Smooth muscle cell (in vitro differentiated cells): ENCODE results near the gene RALGPS2. TPM values are rescaled to one million over a fixed set of nuclear protein-coding genes. Genes with fewer than 3 reads are reported as not detected.
A peak's percentile ranks its signal among the peaks of the same experiment; 100 is the strongest.

Experiments used
- DNase-seq: peaks from one replicate; lab custom pipeline; 2025; ENCODE audit not compliant: unreplicated experiment; lab: John Stamatoyannopoulos, UW
- H2AFZ ChIP-seq: fragments of 200-600 bp; sonication (generic); 2 replicates; pipeline ENCODE4 v1.6.0; 2016; ENCODE audit warnings: antibody characterized with exemption, low read depth, mild to moderate bottlenecking
- H3F3A ChIP-seq: fragments of 200-600 bp; sonication (generic); 2 replicates; pipeline ENCODE4 v1.6.0; 2017; ENCODE audit warnings: antibody characterized with exemption, low read depth
- H3K27ac ChIP-seq: fragments of 200-600 bp; sonication (generic); 2 replicates; pipeline ENCODE4 v1.5.1; 2016; ENCODE audit warnings: low read depth, mild to moderate bottlenecking
- H3K27me3 ChIP-seq: fragments of 200-600 bp; sonication (generic); 2 replicates; pipeline ENCODE4 v1.6.1; 2016; ENCODE audit warnings: low read depth, mild to moderate bottlenecking
- H3K36me3 ChIP-seq: fragments of 200-600 bp; sonication (generic); 2 replicates; pipeline ENCODE4 v1.5.1; 2016; ENCODE audit warnings: low read depth
- H3K4me1 ChIP-seq: fragments of 200-600 bp; sonication (generic); 2 replicates; pipeline ENCODE4 v1.5.1; 2016; ENCODE audit warnings: low read depth
- H3K4me2 ChIP-seq: fragments of 200-600 bp; sonication (generic); 2 replicates; pipeline ENCODE4 v1.6.0; 2016; ENCODE audit warnings: mild to moderate bottlenecking
- H3K4me3 ChIP-seq: fragments of 200-600 bp; sonication (generic); 2 replicates; pipeline ENCODE4 v1.5.1; 2016; ENCODE audit warnings: mild to moderate bottlenecking
- H3K79me2 ChIP-seq: fragments of 200-600 bp; sonication (generic); 2 replicates; pipeline ENCODE4 v1.6.0; 2016; ENCODE audit warnings: low read depth, mild to moderate bottlenecking
- H3K9ac ChIP-seq: fragments of 200-600 bp; sonication (generic); 2 replicates; pipeline ENCODE4 v1.6.0; 2016; ENCODE audit warnings: low read depth
- H3K9me3 ChIP-seq: fragments of 200-600 bp; sonication (generic); replicated peaks from 2 replicates; pipeline ENCODE4 v1.5.1; 2016; ENCODE audit warnings: low read depth
- H4K20me1 ChIP-seq: fragments of 200-600 bp; sonication (generic); 2 replicates; pipeline ENCODE4 v1.6.0; 2016; ENCODE audit warnings: low read depth
- WGBS: methylation state at CpG from one replicate; pipeline ENCODE4 v1.1.7; 2016; ENCODE audit warnings: low lambda C conversion rate; 5-methylcytosine and 5-hydroxymethylcytosine counted together
- polyA plus RNA-seq: library from polyadenylated mRNA; unstranded; fragments of >200 nt; fragmentation: Nextera tagmentation; extraction: Ambion mirVana; gene quantifications from 2 replicates; pipeline ENCODE4 v1.2.1, GENCODE V29; 2016
- total RNA-seq: library from RNA; depleted of rRNA; stranded (reverse); fragments of >200 nt; gene quantifications from 2 replicates; pipeline ENCODE4 v1.2.3, GENCODE V29; 2014
- TF ChIP-seq, protein P1 (sequence below): fragments of 200-600 bp; sonication (generic); IDR thresholded peaks from 2 replicates; pipeline ENCODE4 v1.5.1; 2017; ENCODE audit warnings: borderline replicate concordance, mild to moderate bottlenecking, antibody characterized with exemption; ENCODE audit not compliant: insufficient read depth, poor library complexity, severe bottlenecking

Gene RALGPS2
- total and polyA plus RNA-seq, 2 experiments from 2014 or later, result 4.7 to 23.8 TPM

DNA sequence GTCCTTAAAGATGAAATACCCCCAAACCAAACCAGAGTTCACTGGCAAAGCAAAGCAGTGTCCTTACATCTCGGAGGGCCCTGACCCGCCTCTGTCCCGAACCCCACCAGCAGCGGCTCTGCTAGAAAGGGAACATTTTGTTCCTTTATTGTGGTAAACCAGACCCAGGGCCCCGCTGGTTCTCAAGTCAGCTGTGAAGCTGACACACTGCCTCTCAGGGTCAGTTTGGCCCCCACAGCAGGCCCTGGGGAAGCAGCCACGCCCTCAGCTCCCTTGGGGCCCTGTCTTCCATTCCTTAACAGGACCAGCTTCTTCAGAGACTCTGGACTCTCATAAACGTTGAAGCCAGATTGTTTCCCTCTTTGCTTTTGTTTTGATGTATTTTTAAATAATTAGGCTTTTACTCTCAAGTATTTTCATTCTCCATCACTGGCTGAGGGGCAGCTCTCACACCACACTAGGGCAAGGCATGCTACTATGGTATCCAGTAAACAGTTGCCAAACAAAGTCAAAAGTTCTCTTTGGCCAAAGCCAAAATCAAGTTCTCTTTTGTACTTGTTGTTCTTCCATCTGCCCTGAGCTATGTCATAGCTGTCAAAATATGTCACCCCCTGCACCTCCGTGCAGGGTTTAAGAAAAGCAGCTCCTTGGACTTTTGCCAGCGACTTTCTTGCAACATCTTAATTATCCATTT lies 207.0 kb downstream of the RALGPS2 start:
- no peak for DNase-seq
- H4K20me1 ChIP-seq, result no peaks in the 10 kb centered on the region
- H3K9ac ChIP-seq, result no peak overlapping the region
- peaks cover 4% of the 10 kb centered on the region for H3F3A ChIP-seq
- H3K79me2 ChIP-seq, result no peaks in the 10 kb centered on the region
- H3K9me3 ChIP-seq, result no peaks in the 10 kb centered on the region
- 78% methylated on average over 9 of the region's 9 CpGs for WGBS
- no peaks in the 10 kb centered on the region for H3K27me3 ChIP-seq
- no peak overlapping the region for H2AFZ ChIP-seq
- H3K27ac ChIP-seq, result peak overlapping the region; percentile 11
- TF ChIP-seq, protein P1, sequence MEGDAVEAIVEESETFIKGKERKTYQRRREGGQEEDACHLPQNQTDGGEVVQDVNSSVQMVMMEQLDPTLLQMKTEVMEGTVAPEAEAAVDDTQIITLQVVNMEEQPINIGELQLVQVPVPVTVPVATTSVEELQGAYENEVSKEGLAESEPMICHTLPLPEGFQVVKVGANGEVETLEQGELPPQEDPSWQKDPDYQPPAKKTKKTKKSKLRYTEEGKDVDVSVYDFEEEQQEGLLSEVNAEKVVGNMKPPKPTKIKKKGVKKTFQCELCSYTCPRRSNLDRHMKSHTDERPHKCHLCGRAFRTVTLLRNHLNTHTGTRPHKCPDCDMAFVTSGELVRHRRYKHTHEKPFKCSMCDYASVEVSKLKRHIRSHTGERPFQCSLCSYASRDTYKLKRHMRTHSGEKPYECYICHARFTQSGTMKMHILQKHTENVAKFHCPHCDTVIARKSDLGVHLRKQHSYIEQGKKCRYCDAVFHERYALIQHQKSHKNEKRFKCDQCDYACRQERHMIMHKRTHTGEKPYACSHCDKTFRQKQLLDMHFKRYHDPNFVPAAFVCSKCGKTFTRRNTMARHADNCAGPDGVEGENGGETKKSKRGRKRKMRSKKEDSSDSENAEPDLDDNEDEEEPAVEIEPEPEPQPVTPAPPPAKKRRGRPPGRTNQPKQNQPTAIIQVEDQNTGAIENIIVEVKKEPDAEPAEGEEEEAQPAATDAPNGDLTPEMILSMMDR, result no peak
- H3K4me1 ChIP-seq, result peaks cover 16% of the 10 kb centered on the region
- H3K36me3 ChIP-seq, result no peaks in the 10 kb centered on the region
- peak overlapping the region; percentile 26 for H3K4me2 ChIP-seq
- no peak overlapping the region for H3K4me3 ChIP-seq

DNA sequence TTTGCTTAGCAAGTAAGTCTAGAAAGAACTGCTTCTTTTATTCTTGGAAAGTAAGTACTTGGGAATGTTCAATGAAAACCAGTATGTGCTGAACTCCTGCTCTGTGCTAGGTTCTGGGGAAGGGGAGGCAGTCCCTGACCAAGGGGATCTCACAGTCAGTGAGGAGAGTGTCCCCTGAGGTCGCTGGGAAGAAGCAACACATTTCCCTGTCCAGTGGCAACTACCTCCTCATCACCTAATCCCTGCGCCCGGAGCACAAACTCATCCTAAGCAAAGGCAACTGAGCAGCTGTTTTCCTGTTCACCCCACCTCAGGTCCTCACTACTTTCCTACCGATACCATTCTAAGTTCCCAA lies 207.5 kb downstream of the RALGPS2 start:
- H3K4me2 ChIP-seq, result peak overlapping the region; percentile 26
- WGBS, result 92% methylated on average over 4 of the region's 4 CpGs

GRCh38 chr1:178933105-178933561 lies 208.1 kb downstream of the RALGPS2 start:
- 57% methylated on average over 5 of the region's 5 CpGs for WGBS
- no peaks in the 10 kb centered on the region for H3K79me2 ChIP-seq
- H3K27ac ChIP-seq, result no peak overlapping the region
- no peak for DNase-seq
- H3K9me3 ChIP-seq, result no peaks in the 10 kb centered on the region
- TF ChIP-seq, protein P1, result no peak
- no peaks in the 10 kb centered on the region for H3K27me3 ChIP-seq
- H3F3A ChIP-seq, result peaks cover 4% of the 10 kb centered on the region
- no peak overlapping the region for H3K4me2 ChIP-seq
- no peak overlapping the region for H2AFZ ChIP-seq
- H3K4me3 ChIP-seq, result no peak overlapping the region
- peaks cover 16% of the 10 kb centered on the region for H3K4me1 ChIP-seq
- H3K9ac ChIP-seq, result no peak overlapping the region
- H4K20me1 ChIP-seq, result no peaks in the 10 kb centered on the region
- H3K36me3 ChIP-seq, result no peaks in the 10 kb centered on the region

More for the DNA sequence above, 207.5 kb downstream of the RALGPS2 start:
- Histone ChIP-seq H4K20me1 (no peaks in the 10 kb centered on the region), H3K4me3 (no peak overlapping the region), H3F3A (peaks cover 4% of the 10 kb centered on the region), H3K36me3 (no peaks in the 10 kb centered on the region), H3K79me2 (no peaks in the 10 kb centered on the region), H2AFZ (no peak overlapping the region), H3K9me3 (no peaks in the 10 kb centered on the region), H3K4me1 (peaks cover 16% of the 10 kb centered on the region), H3K27me3 (no peaks in the 10 kb centered on the region), H3K27ac (peak overlapping the region; percentile 11), H3K9ac (no peak overlapping the region)
- DNase-seq, result no peak
- TF ChIP-seq, protein P1, result no peak
